8988T (cell line): ENCODE measurements around the gene PLPPR3.

ENCODE experiments used
- DNase-seq: peaks from one replicate; pipeline ENCODE4 v3.0.0; 2011

PLPPR3 gene

GRCh38 chr19:795073-795611 is 26.6 kb downstream of the PLPPR3 start:
- DNase-seq: no peak

- no peak for DNase-seq
These were observed 27.9 kb downstream of the PLPPR3 start for GRCh38 chr19:793806-794205.

GRCh38 chr19:792306-792885 is 29.4 kb downstream of the PLPPR3 start:
- DNase-seq: no peak

- DNase-seq: no peak
These were observed 30.0 kb downstream of the PLPPR3 start for GRCh38 chr19:791567-792305.

GRCh38 chr19:791007-791566 is 30.7 kb downstream of the PLPPR3 start:
- no peak for DNase-seq

GRCh38 chr19:789701-790060 is 32.1 kb downstream of the PLPPR3 start:
- DNase-seq: no peak

- no peak for DNase-seq
These were observed 32.6 kb downstream of the PLPPR3 start for GRCh38 chr19:788983-789700.

GRCh38 chr19:788686-788982 is 33.1 kb downstream of the PLPPR3 start:
- no peak for DNase-seq

- DNase-seq: no peak
These were observed 34.2 kb downstream of the PLPPR3 start for GRCh38 chr19:787536-787935.

GRCh38 chr19:784541-784940 is 37.2 kb downstream of the PLPPR3 start:
- DNase-seq: no peak

- no peak for DNase-seq
These were observed 38.7 kb downstream of the PLPPR3 start for GRCh38 chr19:782878-783668.

GRCh38 chr19:782185-782877 is 39.4 kb downstream of the PLPPR3 start:
- DNase-seq: no peak

- DNase-seq: no peak
These were observed 40.0 kb downstream of the PLPPR3 start for GRCh38 chr19:781800-782184.

GRCh38 chr19:780935-781334 is 40.8 kb downstream of the PLPPR3 start:
- DNase-seq: no peak

- no peak for DNase-seq
These were observed 42.7 kb downstream of the PLPPR3 start for GRCh38 chr19:778910-779653.

GRCh38 chr19:776549-776948 is 45.2 kb downstream of the PLPPR3 start:
- DNase-seq: no peak

- DNase-seq: no peak
These were observed 48.9 kb downstream of the PLPPR3 start for GRCh38 chr19:772730-773436.

GRCh38 chr19:772063-772462 is 49.7 kb downstream of the PLPPR3 start:
- DNase-seq: no peak

GRCh38 chr19:771332-771785 is 50.4 kb downstream of the PLPPR3 start:
- peak; percentile 77 for DNase-seq

- no peak for DNase-seq
These were observed 52.1 kb downstream of the PLPPR3 start for GRCh38 chr19:769616-770015.

- DNase-seq: no peak
These were observed 53.3 kb downstream of the PLPPR3 start for GRCh38 chr19:768424-768823.
